Prostate gland (tissue), 2 donors: Measurements from ENCODE around the gene SPSB4.

Experiments
- CTCF ChIP-seq, 4 experiments: fragments of 200-600 bp in 2 of 4; fragments of 450-650 bp in 2 of 4; sonication (generic) in 2 of 4; IDR thresholded peaks; 1 replicate in 3 of 4; 2 replicates in 1 of 4; pipeline ENCODE4 v1.5.1; 2016 to 2019; ENCODE audit warnings: antibody characterized with exemption in 4 of 4, mild to moderate bottlenecking in 2 of 4, moderate library complexity in 2 of 4
- POLR2A ChIP-seq: fragments of 450-650 bp; IDR thresholded peaks from one replicate; pipeline ENCODE4 v1.6.1; 2016; ENCODE audit warnings: antibody characterized with exemption, mild to moderate bottlenecking
- POLR2AphosphoS5 ChIP-seq: sonication (generic); formaldehyde crosslinking; IDR thresholded peaks from one replicate; pipeline ENCODE4 v1.6.1; 2017; ENCODE audit warnings: antibody characterized with exemption

DNA sequence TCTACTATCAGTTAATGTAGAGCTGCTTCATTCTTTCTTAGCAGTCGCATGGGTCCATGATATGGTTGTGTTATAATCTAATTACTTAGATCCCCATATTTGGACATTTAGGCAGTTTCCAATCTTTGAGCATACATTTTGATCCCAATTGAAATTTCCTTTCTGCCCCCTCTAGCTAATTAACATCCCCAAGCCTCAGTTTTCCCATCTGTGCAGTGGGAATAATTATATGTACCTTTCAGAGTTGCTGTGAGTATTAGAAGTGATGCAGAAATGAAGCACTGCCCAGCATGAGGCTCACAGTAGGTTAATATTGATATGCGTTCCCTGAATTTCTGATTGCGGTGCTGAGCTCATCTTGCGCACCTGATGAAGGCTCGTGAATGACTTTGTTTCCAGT, 21.8 kb downstream of the SPSB4 start:
- no peak for TF ChIP-seq POLR2AphosphoS5
- TF ChIP-seq CTCF (IDR thresholded peaks at IDR 0.05), result no peak
- no peak for TF ChIP-seq POLR2A
